OCI-LY1 (cell line): ENCODE measurements around the gene DDX27.

Experiments
- H2AFZ ChIP-seq: fragments of 200-600 bp; sonication (generic), shearing (Covaris generic); 2 replicates; pipeline ENCODE4 v1.6.0; 2014; ENCODE audit warnings: antibody characterized with exemption, mild to moderate bottlenecking, low read length
- H3F3A ChIP-seq: fragments of 200-600 bp; sonication (generic), shearing (Covaris generic); 2 replicates; pipeline ENCODE4 v1.6.0; 2014; ENCODE audit warnings: mild to moderate bottlenecking, antibody characterized with exemption, low read length, moderate library complexity; ENCODE audit not compliant: insufficient read depth
- H3K27ac ChIP-seq: fragments of 200-600 bp; sonication (generic); 2 replicates; pipeline ENCODE4 v1.5.1; 2014; ENCODE audit warnings: low read length, mixed run types, mild to moderate bottlenecking, low read depth; ENCODE audit not compliant: poor library complexity, severe bottlenecking
- H3K27me3 ChIP-seq: fragments of 200-600 bp; sonication (generic); 2 replicates; pipeline ENCODE4 v1.6.0; 2014; ENCODE audit warnings: antibody characterized with exemption, mild to moderate bottlenecking, low read length, moderate library complexity; ENCODE audit not compliant: insufficient read depth
- H3K36me3 ChIP-seq: fragments of 200-600 bp; sonication (generic); 2 replicates; pipeline ENCODE4 v1.6.1; 2014; ENCODE audit warnings: mild to moderate bottlenecking, antibody characterized with exemption, low read length, moderate library complexity, mixed read lengths; ENCODE audit not compliant: insufficient read depth
- H3K4me1 ChIP-seq: fragments of 200-600 bp; sonication (generic); 2 replicates; pipeline ENCODE4 v1.5.1; 2014; ENCODE audit warnings: mild to moderate bottlenecking, low read length, moderate library complexity; ENCODE audit not compliant: insufficient read depth, severe bottlenecking
- H3K4me2 ChIP-seq: fragments of 200-600 bp; sonication (generic), shearing (Covaris generic); 2 replicates; pipeline ENCODE4 v1.6.1; 2014; ENCODE audit warnings: low read length
- H3K4me3 ChIP-seq: fragments of 200-600 bp; sonication (generic); 2 replicates; pipeline ENCODE4 v1.5.1; 2014; ENCODE audit warnings: low read length, low read depth, mild to moderate bottlenecking, mixed read lengths; ENCODE audit not compliant: poor library complexity, severe bottlenecking
- H3K79me2 ChIP-seq: fragments of 200-600 bp; shearing (Covaris generic); 2 replicates; pipeline ENCODE4 v1.6.1; 2016; ENCODE audit warnings: mixed run types, low read length, mixed read lengths; ENCODE audit not compliant: insufficient read depth
- H3K9ac ChIP-seq: fragments of 200-600 bp; sonication (generic), shearing (Covaris generic); 2 replicates; pipeline ENCODE4 v1.6.1; 2014; ENCODE audit warnings: mild to moderate bottlenecking, low read length, mixed read lengths
- H3K9me2 ChIP-seq: fragments of 200-600 bp; sonication (generic), shearing (Covaris generic); 2 replicates; pipeline ENCODE4 v1.6.1; 2014; ENCODE audit warnings: low read depth, mild to moderate bottlenecking, low read length, mixed read lengths
- H3K9me3 ChIP-seq: fragments of 200-600 bp; shearing (Covaris generic); 2 replicates; pipeline ENCODE4 v1.6.1; 2014; ENCODE audit warnings: low read length, mixed read lengths
- H4K20me1 ChIP-seq: fragments of 200-600 bp; sonication (generic), shearing (Covaris generic); 2 replicates; pipeline ENCODE4 v1.6.0; 2016; ENCODE audit warnings: mild to moderate bottlenecking, low read length; ENCODE audit not compliant: insufficient read depth
- EZH2 ChIP-seq: fragments of 200-600 bp; sonication (generic), shearing (Covaris generic); IDR thresholded peaks from 2 replicates; pipeline ENCODE4 v1.8.0; 2017; ENCODE audit warnings: borderline replicate concordance, mixed run types, mild to moderate bottlenecking, antibody characterized with exemption, low read length, moderate library complexity, mixed read lengths
- TF ChIP-seq, protein P1 (sequence below): fragments of 200-600 bp; sonication (generic), shearing (Covaris generic); IDR thresholded peaks from 2 replicates; pipeline ENCODE4 v1.5.1; 2017; ENCODE audit warnings: mild to moderate bottlenecking, antibody characterized with exemption, low read length, moderate library complexity, mixed read lengths

The DDX27 gene

DNA sequence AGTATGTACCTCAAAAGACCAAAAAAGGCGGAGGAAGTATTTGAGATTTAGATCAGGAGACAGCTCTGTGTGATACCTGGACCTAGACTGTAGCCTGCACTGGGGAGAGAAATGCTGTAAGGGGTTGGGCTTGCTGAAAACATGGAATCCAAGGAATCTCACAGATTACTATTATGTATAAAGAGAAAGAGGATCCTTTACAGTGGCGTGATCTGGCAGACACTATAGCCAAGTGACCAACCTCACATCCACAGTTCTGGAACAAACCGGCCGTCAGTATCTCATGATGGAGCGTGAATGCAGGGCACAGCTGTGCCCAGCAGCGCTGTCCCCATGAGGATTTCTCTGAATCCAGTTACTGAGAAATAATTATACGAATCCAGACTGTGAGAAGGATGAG is 12.3 kb downstream of the DDX27 start:
- Histone ChIP-seq H4K20me1 (no peaks in the 10 kb centered on the region), H3K27me3 (no peaks in the 10 kb centered on the region), H3K9ac (no peak overlapping the region), H2AFZ (no peak overlapping the region), H3K9me3 (no peaks in the 10 kb centered on the region), H3K9me2 (no peaks in the 10 kb centered on the region), H3K27ac (no peak overlapping the region), H3K79me2 (no peaks in the 10 kb centered on the region), H3K4me2 (no peak overlapping the region), H3K36me3 (peaks cover 89% of the 10 kb centered on the region), H3K4me3 (no peak overlapping the region), H3F3A (no peaks in the 10 kb centered on the region), H3K4me1 (no peaks in the 10 kb centered on the region)
- no peak for TF ChIP-seq EZH2
- TF ChIP-seq, protein P1, sequence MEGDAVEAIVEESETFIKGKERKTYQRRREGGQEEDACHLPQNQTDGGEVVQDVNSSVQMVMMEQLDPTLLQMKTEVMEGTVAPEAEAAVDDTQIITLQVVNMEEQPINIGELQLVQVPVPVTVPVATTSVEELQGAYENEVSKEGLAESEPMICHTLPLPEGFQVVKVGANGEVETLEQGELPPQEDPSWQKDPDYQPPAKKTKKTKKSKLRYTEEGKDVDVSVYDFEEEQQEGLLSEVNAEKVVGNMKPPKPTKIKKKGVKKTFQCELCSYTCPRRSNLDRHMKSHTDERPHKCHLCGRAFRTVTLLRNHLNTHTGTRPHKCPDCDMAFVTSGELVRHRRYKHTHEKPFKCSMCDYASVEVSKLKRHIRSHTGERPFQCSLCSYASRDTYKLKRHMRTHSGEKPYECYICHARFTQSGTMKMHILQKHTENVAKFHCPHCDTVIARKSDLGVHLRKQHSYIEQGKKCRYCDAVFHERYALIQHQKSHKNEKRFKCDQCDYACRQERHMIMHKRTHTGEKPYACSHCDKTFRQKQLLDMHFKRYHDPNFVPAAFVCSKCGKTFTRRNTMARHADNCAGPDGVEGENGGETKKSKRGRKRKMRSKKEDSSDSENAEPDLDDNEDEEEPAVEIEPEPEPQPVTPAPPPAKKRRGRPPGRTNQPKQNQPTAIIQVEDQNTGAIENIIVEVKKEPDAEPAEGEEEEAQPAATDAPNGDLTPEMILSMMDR: no peak

- no peaks in the 10 kb centered on the region for H4K20me1 ChIP-seq
- no peaks in the 10 kb centered on the region for H3K9me3 ChIP-seq
- H3K9ac ChIP-seq: no peak overlapping the region
- peaks cover 90% of the 10 kb centered on the region for H3K36me3 ChIP-seq
- no peak overlapping the region for H2AFZ ChIP-seq
- H3K4me2 ChIP-seq: no peak overlapping the region
- H3K27me3 ChIP-seq: no peaks in the 10 kb centered on the region
- H3K9me2 ChIP-seq: no peaks in the 10 kb centered on the region
- H3K4me1 ChIP-seq: no peaks in the 10 kb centered on the region
- no peaks in the 10 kb centered on the region for H3K79me2 ChIP-seq
- H3F3A ChIP-seq: no peaks in the 10 kb centered on the region
- TF ChIP-seq, protein P1: no peak
- TF ChIP-seq EZH2: no peak
- H3K4me3 ChIP-seq: no peak overlapping the region
- no peak overlapping the region for H3K27ac ChIP-seq
These were observed 14.0 kb downstream of the DDX27 start for GRCh38 chr20:49233226-49233625.

DNA sequence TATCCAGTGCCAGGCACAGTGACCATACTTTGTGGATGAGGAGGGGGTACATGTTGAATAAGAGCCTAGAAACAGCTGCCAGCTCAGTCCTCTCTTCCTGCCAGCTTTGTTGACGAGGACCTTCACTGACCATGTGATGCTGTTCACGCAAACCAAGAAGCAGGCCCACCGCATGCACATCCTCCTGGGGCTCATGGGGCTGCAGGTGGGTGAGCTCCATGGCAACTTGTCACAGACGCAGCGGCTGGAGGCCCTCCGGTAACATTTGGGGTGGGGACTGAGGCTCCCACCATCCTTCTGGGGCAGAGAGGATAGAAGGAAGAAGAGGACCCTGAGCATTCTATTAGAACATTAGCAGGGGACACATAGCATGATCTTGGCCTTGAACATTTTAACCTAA is 15.6 kb downstream of the DDX27 start:
- Histone ChIP-seq H3K36me3 (peaks cover 91% of the 10 kb centered on the region), H3K9ac (no peak overlapping the region), H3K4me3 (no peak overlapping the region), H3K79me2 (no peaks in the 10 kb centered on the region), H3K4me2 (no peak overlapping the region), H3K27ac (no peak overlapping the region), H3K9me3 (no peaks in the 10 kb centered on the region), H3K27me3 (no peaks in the 10 kb centered on the region), H2AFZ (no peak overlapping the region), H3K4me1 (no peaks in the 10 kb centered on the region), H3K9me2 (no peaks in the 10 kb centered on the region), H3F3A (no peaks in the 10 kb centered on the region), H4K20me1 (no peaks in the 10 kb centered on the region)
- no peak for TF ChIP-seq EZH2
- TF ChIP-seq, protein P1: no peak
